IMR-90 (cell line): ENCODE results near the gene KHK. TPM values are rescaled to one million over a fixed set of nuclear protein-coding genes. Genes with fewer than 3 reads are reported as not detected.

Source experiments
- ATAC-seq: fragments of 200-7000 bp; cut with Tn5 transposase; 2 replicates; pipeline ENCODE4 v1.9.1; 2020; ENCODE audit warnings: low read depth, mild to moderate bottlenecking, moderate library complexity
- BruUV-seq: library from RNA; stranded (reverse); fragments of 400-500 nt; replicated peaks from 2 replicates; lab custom pipeline; 2021; lab: Mats Ljungman, UMichigan
- CTCF ChIA-PET: fragments of 300-600 bp; formaldehyde crosslinking; extraction: SDS; loops from one replicate; lab custom pipeline; 2021; ENCODE audit warnings: antibody characterized with exemption; lab: Yijun Ruan, JAX
- POLR2A ChIA-PET: fragments of 300-600 bp; sonication (Branson Sonifier 250); formaldehyde crosslinking; loops from one replicate; lab custom pipeline; 2022; ENCODE audit warnings: antibody characterized with exemption; ENCODE audit not compliant: unreplicated experiment; lab: Charles Lee
- DNase-seq: peaks from one replicate; pipeline ENCODE4 v3.0.0; 2013
- H2AFZ ChIP-seq: replicated peaks from 2 replicates; pipeline ENCODE3; 2013; ENCODE audit warnings: low read length, mild to moderate bottlenecking; ENCODE audit not compliant: poor library complexity
- H2AK5ac ChIP-seq: 2 replicates; pipeline ENCODE4 v1.6.1; 2013; ENCODE audit warnings: low read depth, low read length, inconsistent platforms
- H2AK9ac ChIP-seq: replicated peaks from 2 replicates; pipeline ENCODE3; 2013; ENCODE audit warnings: mild to moderate bottlenecking, low read depth, low read length, moderate library complexity; ENCODE audit not compliant: poor library complexity
- H2BK120ac ChIP-seq: 2 replicates; pipeline ENCODE4 v1.6.1; 2013; ENCODE audit warnings: low read depth, low read length, inconsistent platforms
- H2BK15ac ChIP-seq: 3 replicates; pipeline ENCODE4 v1.6.1; 2013; ENCODE audit warnings: low read depth, low read length, inconsistent platforms
- H2BK20ac ChIP-seq: 2 replicates; pipeline ENCODE4 v1.6.1; 2013; ENCODE audit warnings: low read depth, mild to moderate bottlenecking, inconsistent platforms, low read length, moderate library complexity
- H2BK5ac ChIP-seq: 2 replicates; pipeline ENCODE4 v1.6.1; 2013; ENCODE audit warnings: mild to moderate bottlenecking, low read depth, low read length, inconsistent platforms; ENCODE audit not compliant: poor library complexity, severe bottlenecking
- H3K14ac ChIP-seq: replicated peaks from 2 replicates; pipeline ENCODE4 v1.6.1; 2013; ENCODE audit warnings: low read depth, low read length, inconsistent platforms
- H3K18ac ChIP-seq: 2 replicates; pipeline ENCODE4 v1.6.1; 2013; ENCODE audit warnings: low read depth, low read length, control low read depth
- H3K23ac ChIP-seq: 2 replicates; pipeline ENCODE4 v1.6.1; 2013; ENCODE audit warnings: low read depth, low read length, inconsistent platforms
- H3K27ac ChIP-seq: 2 replicates; pipeline ENCODE4 v1.5.1; 2013; ENCODE audit warnings: mild to moderate bottlenecking, control low read depth, low read length; ENCODE audit not compliant: insufficient read depth
- H3K27me3 ChIP-seq: 2 replicates; pipeline ENCODE4 v1.6.1; 2013; ENCODE audit warnings: low read length; ENCODE audit not compliant: control insufficient read depth, insufficient read depth
- H3K36me3 ChIP-seq: 2 replicates; pipeline ENCODE4 v1.6.1; 2013; ENCODE audit warnings: low read length, mixed read lengths; ENCODE audit not compliant: control insufficient read depth, insufficient read depth
- H3K4ac ChIP-seq: 2 replicates; pipeline ENCODE4 v1.6.1; 2013; ENCODE audit warnings: low read depth, low read length, inconsistent platforms
- H3K4me1 ChIP-seq: 2 replicates; pipeline ENCODE4 v1.6.1; 2013; ENCODE audit warnings: low read length, mixed read lengths; ENCODE audit not compliant: control insufficient read depth, insufficient read depth
- H3K4me2 ChIP-seq: 2 replicates; pipeline ENCODE4 v1.6.1; 2013; ENCODE audit warnings: low read depth, mild to moderate bottlenecking, control low read depth, low read length, moderate library complexity
- H3K4me3 ChIP-seq: 2 replicates; pipeline ENCODE4 v1.5.1; 2013; ENCODE audit warnings: low read depth, mild to moderate bottlenecking, control low read depth, low read length, moderate library complexity; ENCODE audit not compliant: insufficient read depth
- H3K56ac ChIP-seq: 2 replicates; pipeline ENCODE4 v1.6.1; 2013; ENCODE audit warnings: low read length, inconsistent platforms; ENCODE audit not compliant: insufficient read depth; ENCODE audit errors: extremely low read depth
- H3K79me1 ChIP-seq, 2 experiments: 2 replicates each; pipeline ENCODE4 v1.6.1; 2013; ENCODE audit warnings: low read length in 2 of 2, inconsistent platforms in 1 of 2, low read depth in 1 of 2
- H3K9ac ChIP-seq: 2 replicates; pipeline ENCODE4 v1.6.1; 2013; ENCODE audit warnings: low read depth, low read length, control low read depth
- H3K9me1 ChIP-seq: 2 replicates; pipeline ENCODE4 v1.6.1; 2013; ENCODE audit warnings: low read length, inconsistent platforms; ENCODE audit not compliant: insufficient read depth
- H3K9me3 ChIP-seq: 2 replicates; pipeline ENCODE4 v1.6.1; 2013; ENCODE audit warnings: low read length; ENCODE audit not compliant: control insufficient read depth, insufficient read depth
- H4K20me1 ChIP-seq: 2 replicates; pipeline ENCODE4 v1.6.1; 2013; ENCODE audit warnings: low read length, inconsistent platforms; ENCODE audit not compliant: insufficient read depth
- H4K5ac ChIP-seq: 2 replicates; pipeline ENCODE4 v1.6.1; 2013; ENCODE audit warnings: mild to moderate bottlenecking, low read depth, low read length, control low read depth
- H4K8ac ChIP-seq, 2 experiments: 2 replicates each; pipeline ENCODE4 v1.6.1; 2013; ENCODE audit warnings: low read depth in 2 of 2, low read length in 2 of 2, control low read depth in 1 of 2, inconsistent platforms in 1 of 2
- H4K91ac ChIP-seq: 2 replicates; pipeline ENCODE4 v1.6.1; 2013; ENCODE audit warnings: low read depth, low read length, inconsistent platforms; ENCODE audit not compliant: insufficient read depth
- BHLHE40 ChIP-seq: fragments of 150-350 bp; IDR thresholded peaks from 2 replicates; pipeline ENCODE4 v1.6.1; 2016; ENCODE audit warnings: mild to moderate bottlenecking, low read depth, low read length
- FOS ChIP-seq: fragments of 150-350 bp; IDR thresholded peaks from 2 replicates; pipeline ENCODE4 v1.6.1; 2016; ENCODE audit warnings: low read depth, low read length
- MAZ ChIP-seq: IDR thresholded peaks from 2 replicates; pipeline ENCODE4 v1.6.1; 2012; ENCODE audit warnings: low read depth, mild to moderate bottlenecking, low read length, improper control_type of control experiment, moderate library complexity, borderline replicate concordance
- NFE2L2 ChIP-seq: fragments of 150-350 bp; IDR thresholded peaks from 2 replicates; pipeline ENCODE4 v1.6.1; 2016; ENCODE audit warnings: low read depth, mild to moderate bottlenecking, low read length
- RAD21 ChIP-seq: IDR thresholded peaks from 2 replicates; pipeline ENCODE4 v1.6.1; 2012; ENCODE audit warnings: low read length, improper control_type of control experiment
- RFX5 ChIP-seq: IDR thresholded peaks from 2 replicates; pipeline ENCODE4 v1.8.0; 2012; ENCODE audit warnings: low read depth, mild to moderate bottlenecking, low read length, moderate library complexity
- SMC3 ChIP-seq: fragments of 150-350 bp; IDR thresholded peaks from 2 replicates; pipeline ENCODE4 v1.6.1; 2016; ENCODE audit warnings: low read depth, mild to moderate bottlenecking, antibody characterized with exemption, low read length, moderate library complexity
- WGBS, 2 experiments: methylation state at CpG; one replicate each; pipeline versions ENCODE4 v1.1.5 to v1.1.7; 2013; ENCODE audit warnings: missing lambda C conversion rate in 2 of 2; ENCODE audit not compliant: insufficient read length in 1 of 2; ENCODE audit errors: extremely low coverage in 2 of 2; 5-methylcytosine and 5-hydroxymethylcytosine counted together
- dilution Hi-C: fragments of 300-500 bp; cut with HindIII; formaldehyde crosslinking; loops from one replicate; pipeline ENCODE4 v1.14.3; 2018; ENCODE audit warnings: low sequenced_read_pairs; ENCODE audit not compliant: unreplicated experiment
- in situ Hi-C: fragments of 300-500 bp; cut with MboI; formaldehyde crosslinking; loops from 3 replicates; pipeline ENCODE4 v1.14.3; 2019; ENCODE audit warnings: low sequenced_read_pairs, inconsistent platforms, mixed read lengths
- intact Hi-C: fragments of 100-400 bp; cut with micrococcal nuclease; formaldehyde crosslinking; loops from 2 replicates; pipeline ENCODE4 v1.10.0; 2022
- polyA plus RNA-seq, 3 experiments: library from polyadenylated mRNA; depleted of rRNA; stranded (reverse); fragments of >200 nt; gene quantifications; 2 replicates each; pipeline ENCODE4 v1.2.3, GENCODE V29; 2012; ENCODE audit warnings: low replicate concordance in 1 of 3
- total RNA-seq: library from RNA; depleted of rRNA; stranded (reverse); fragments of >200 nt; gene quantifications from 2 replicates; pipeline ENCODE4 v1.2.3, GENCODE V29; 2012
- TF ChIP-seq, protein P1 (sequence below): fragments of 150-350 bp; IDR thresholded peaks from 2 replicates; pipeline ENCODE4 v1.6.1; 2016; ENCODE audit warnings: low read depth, mild to moderate bottlenecking, low read length, moderate library complexity, borderline replicate concordance
- TF ChIP-seq, protein P2 (sequence below): conservative IDR thresholded peaks from 2 replicates; pipeline ENCODE4 v1.5.1; 2012; ENCODE audit warnings: mild to moderate bottlenecking, low read depth, low read length, improper control_type of control experiment

The KHK gene
- total and polyA plus RNA-seq, 2 of the 4 experiments (the other 2 are of a cell fraction): 0.72 to 0.82 TPM

DNA sequence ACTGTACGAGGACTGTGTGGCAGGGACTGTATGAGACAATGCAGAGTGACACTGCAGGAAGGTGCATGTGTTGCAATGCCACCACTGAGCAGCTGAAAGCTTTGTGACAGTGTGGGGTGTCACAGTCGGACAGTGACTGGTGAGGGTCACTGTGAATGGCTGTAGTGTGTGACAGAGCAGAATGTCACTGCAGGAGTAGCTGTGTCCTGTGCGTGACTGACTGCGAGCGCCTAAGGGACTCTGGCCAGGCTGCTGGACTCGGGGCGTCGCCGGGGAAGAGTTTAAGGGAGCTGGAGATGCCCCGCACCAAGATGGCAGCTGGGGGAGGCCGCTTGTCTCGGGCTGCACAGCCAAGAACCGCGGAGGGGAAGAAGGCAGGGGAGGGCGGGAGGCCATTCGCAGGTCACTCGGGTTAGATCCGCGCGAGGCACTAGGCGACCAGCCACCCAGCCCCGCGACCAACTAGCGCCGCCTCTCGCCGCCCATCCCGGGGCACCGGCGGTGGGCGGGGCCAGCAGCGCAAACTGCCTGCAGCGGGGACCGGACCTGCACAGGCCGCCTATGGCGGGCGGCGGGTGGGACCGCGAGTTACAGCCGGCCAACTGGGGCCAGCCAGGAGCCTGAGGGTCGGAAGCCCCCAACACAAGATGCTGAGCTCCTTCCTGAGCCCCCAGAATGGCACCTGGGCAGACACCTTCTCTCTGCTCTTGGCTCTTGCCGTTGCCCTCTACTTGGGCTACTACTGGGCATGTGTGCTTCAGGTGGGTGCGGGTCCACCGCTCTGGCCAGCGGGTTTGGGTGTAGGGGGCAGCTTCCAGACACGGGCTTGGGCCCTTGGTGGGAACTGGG, 37.0 kb downstream of the KHK start, which contains the start of gene ABHD1:
Gene ABHD1, plus strand, starts transcription at position 514 of the 849 bp plus-strand sequence. Its CDS starts 134 bp downstream, at position 648.
- intact Hi-C loops (no loop called here), in situ Hi-C loops (no loop called here), dilution Hi-C loops (no loop called here)
- Histone ChIP-seq H3K9me3 (peaks cover 6% of the 10 kb centered on the region; the same call in 1 of the 2 replicates), H4K20me1 (no peaks in the 10 kb centered on the region), H3K9ac (0 out of 2 replicates have a peak within 1 kb of the TSS, but pooled peaks have one; percentile 18), H2AK9ac (peak within 1 kb of the TSS; percentile 68), H3K4me1 (peaks cover 4% of the 10 kb centered on the region), H3K4me2 (peak within 1 kb of the TSS; percentile 81), H2BK120ac (no peak within 1 kb of the TSS), H4K8ac (peak within 1 kb of the TSS in 1 of 2 experiments; percentile 79; a peak in 3 of 4 replicates), H3K27ac (no peak within 1 kb of the TSS), H2AK5ac (no peak within 1 kb of the TSS; the same call in 1 of the 2 replicates), H3K23ac (peak within 1 kb of the TSS; percentile 2; the same call in 1 of the 2 replicates), H3K27me3 (peaks cover 46% of the 10 kb centered on the region), H4K91ac (peak within 1 kb of the TSS; percentile 37; the same call in 1 of the 2 replicates), H3K56ac (no peak within 1 kb of the TSS), H2AFZ (peak within 1 kb of the TSS; percentile 93), H2BK15ac (no peak within 1 kb of the TSS; the same call in 2 of the 3 replicates), H4K5ac (peak within 1 kb of the TSS; percentile 88; the same call in 1 of the 2 replicates), H3K9me1 (peaks cover 4% of the 10 kb centered on the region; the same call in 1 of the 2 replicates), H2BK5ac (no peak within 1 kb of the TSS), H3K36me3 (no peaks in the 10 kb centered on the region), H2BK20ac (no peak within 1 kb of the TSS), H3K14ac (no peak within 1 kb of the TSS; the same call in 1 of the 2 replicates), H3K4ac (no peak within 1 kb of the TSS), H3K79me1 (no peaks in the 10 kb centered on the region), H3K18ac (no peak within 1 kb of the TSS), H3K4me3 (peak within 1 kb of the TSS; percentile 57)
- WGBS, 2 experiments: 10% methylated on average over 13 of the region's 47 CpGs; no CpG with 5 or more reads in 1 of the 2 experiments
- no peak for TF ChIP-seq FOS
- TF ChIP-seq, protein P1, sequence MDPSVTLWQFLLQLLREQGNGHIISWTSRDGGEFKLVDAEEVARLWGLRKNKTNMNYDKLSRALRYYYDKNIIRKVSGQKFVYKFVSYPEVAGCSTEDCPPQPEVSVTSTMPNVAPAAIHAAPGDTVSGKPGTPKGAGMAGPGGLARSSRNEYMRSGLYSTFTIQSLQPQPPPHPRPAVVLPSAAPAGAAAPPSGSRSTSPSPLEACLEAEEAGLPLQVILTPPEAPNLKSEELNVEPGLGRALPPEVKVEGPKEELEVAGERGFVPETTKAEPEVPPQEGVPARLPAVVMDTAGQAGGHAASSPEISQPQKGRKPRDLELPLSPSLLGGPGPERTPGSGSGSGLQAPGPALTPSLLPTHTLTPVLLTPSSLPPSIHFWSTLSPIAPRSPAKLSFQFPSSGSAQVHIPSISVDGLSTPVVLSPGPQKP: no peak
- TF ChIP-seq SMC3: no peak
- TF ChIP-seq MAZ: no peak
- TF ChIP-seq, protein P2, sequence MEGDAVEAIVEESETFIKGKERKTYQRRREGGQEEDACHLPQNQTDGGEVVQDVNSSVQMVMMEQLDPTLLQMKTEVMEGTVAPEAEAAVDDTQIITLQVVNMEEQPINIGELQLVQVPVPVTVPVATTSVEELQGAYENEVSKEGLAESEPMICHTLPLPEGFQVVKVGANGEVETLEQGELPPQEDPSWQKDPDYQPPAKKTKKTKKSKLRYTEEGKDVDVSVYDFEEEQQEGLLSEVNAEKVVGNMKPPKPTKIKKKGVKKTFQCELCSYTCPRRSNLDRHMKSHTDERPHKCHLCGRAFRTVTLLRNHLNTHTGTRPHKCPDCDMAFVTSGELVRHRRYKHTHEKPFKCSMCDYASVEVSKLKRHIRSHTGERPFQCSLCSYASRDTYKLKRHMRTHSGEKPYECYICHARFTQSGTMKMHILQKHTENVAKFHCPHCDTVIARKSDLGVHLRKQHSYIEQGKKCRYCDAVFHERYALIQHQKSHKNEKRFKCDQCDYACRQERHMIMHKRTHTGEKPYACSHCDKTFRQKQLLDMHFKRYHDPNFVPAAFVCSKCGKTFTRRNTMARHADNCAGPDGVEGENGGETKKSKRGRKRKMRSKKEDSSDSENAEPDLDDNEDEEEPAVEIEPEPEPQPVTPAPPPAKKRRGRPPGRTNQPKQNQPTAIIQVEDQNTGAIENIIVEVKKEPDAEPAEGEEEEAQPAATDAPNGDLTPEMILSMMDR: no peak
- TF ChIP-seq NFE2L2: no peak
- no peak for TF ChIP-seq RAD21
- no peak for TF ChIP-seq BHLHE40
- TF ChIP-seq RFX5: no peak
- DNase-seq: no peak
- CTCF ChIA-PET: interaction anchor here (0.8 kb wide), 1 partner anchor 14 kb away, joined by 3 read pairs; no protein-coding TSS in a partner anchor
- POLR2A ChIA-PET: interaction anchor here (0.5 kb wide), 1 partner anchor 42 kb away, joined by 7 read pairs; no protein-coding TSS in a partner anchor
- peak; percentile 89 for ATAC-seq
- BruUV-seq: no TSS peak
